ENCODE measurements around the gene COQ2.
"Not testable (repeated sequence)": the region's sequence is repeated elsewhere in the genome, so short reads cannot be mapped to it uniquely, and the experiment has no call there.

GRCh38 chr4:83235645-83236133 is 48.9 kb downstream of the COQ2 start:
- TF ChIP-seq CTCF (IDR thresholded peaks at IDR 0.05; ENCODE audit: low read depth, low read length, poor library complexity, severe bottlenecking); EZH2phosphoT487 (IDR thresholded peaks at IDR 0.05; ENCODE audit: borderline replicate concordance, low read length): not testable (repeated sequence)
